Measurements from ENCODE around the gene MTHFD2L. TPM values are rescaled to one million over a fixed set of nuclear protein-coding genes. Genes with fewer than 3 reads are reported as not detected.

The MTHFD2L gene
- polyA plus RNA-seq, 1 donor from 2014 or later = 43.5 TPM

GRCh38 chr4:74152836-74153235 lies 5.1 kb upstream of the MTHFD2L start:
- H3K36me3 ChIP-seq (ENCODE audit: insufficient read depth, low read length) = no peaks in the 10 kb centered on the region
- TF ChIP-seq SMC3 (conservative IDR thresholded peaks at IDR 0.05; ENCODE audit: poor library complexity) (no peak), RAD21 (conservative IDR thresholded peaks at IDR 0.05) (no peak)
- H4K20me1 ChIP-seq (ENCODE audit: insufficient read depth) = no peaks in the 10 kb centered on the region
- H3K9ac ChIP-seq (ENCODE audit: low read length) = no peak overlapping the region
- no peak overlapping the region for H3K4me2 ChIP-seq (ENCODE audit: low read length)
- no peak overlapping the region for H3K27ac ChIP-seq (ENCODE audit: low read length)
- H3K9me2 ChIP-seq (ENCODE audit: insufficient read depth, low read length) = no peaks in the 10 kb centered on the region
- H3K4me3 ChIP-seq (ENCODE audit: low read length) = no peak overlapping the region
- no peaks in the 10 kb centered on the region for H3K27me3 ChIP-seq (ENCODE audit: insufficient read depth, low read depth, low read length)
- no peak overlapping the region for H2AFZ ChIP-seq (ENCODE audit: low read depth, low read length)
- H3F3A ChIP-seq (ENCODE audit: insufficient read depth, low read length, poor library complexity, severe bottlenecking) = no peaks in the 10 kb centered on the region
- no peaks in the 10 kb centered on the region for H3K9me3 ChIP-seq (ENCODE audit: low read length)
- H3K79me2 ChIP-seq (replicated peaks; ENCODE audit: insufficient read depth, low read length) = no peaks in the 10 kb centered on the region

DNA sequence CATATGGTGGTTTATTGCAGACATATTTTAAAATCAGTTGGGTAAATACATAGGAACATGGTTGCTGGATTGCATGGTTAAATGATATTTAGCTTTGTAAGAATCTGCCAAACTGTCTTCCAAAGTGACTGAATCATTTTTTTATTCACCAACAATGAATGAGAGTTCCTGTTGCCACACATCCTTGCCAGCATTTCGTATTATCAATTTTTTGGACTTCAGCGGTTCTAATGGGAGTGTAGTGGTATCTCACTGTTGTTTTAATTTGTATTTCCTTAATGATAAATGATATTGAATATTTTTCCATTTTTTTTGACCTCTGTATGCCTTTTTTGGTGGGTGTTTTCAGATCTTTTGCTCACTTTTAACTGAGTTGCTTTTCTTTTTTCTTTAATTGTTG lies 1.4 kb upstream of the MTHFD2L start:
- Histone ChIP-seq H3K27me3 (ENCODE audit: insufficient read depth, low read depth, low read length) (no peaks in the 10 kb centered on the region), H3K9me2 (ENCODE audit: insufficient read depth, low read length) (no peaks in the 10 kb centered on the region), H3K79me2 (replicated peaks; ENCODE audit: insufficient read depth, low read length) (peaks cover 15% of the 10 kb centered on the region), H3K9ac (ENCODE audit: low read length) (no peak overlapping the region), H3K27ac (ENCODE audit: low read length) (no peak overlapping the region), H3K36me3 (ENCODE audit: insufficient read depth, low read length) (no peaks in the 10 kb centered on the region), H3K4me2 (ENCODE audit: low read length) (no peak overlapping the region), H4K20me1 (ENCODE audit: insufficient read depth) (no peaks in the 10 kb centered on the region), H3K4me3 (ENCODE audit: low read length) (no peak overlapping the region), H3F3A (ENCODE audit: insufficient read depth, low read length, poor library complexity, severe bottlenecking) (no peaks in the 10 kb centered on the region), H2AFZ (ENCODE audit: low read depth, low read length) (no peak overlapping the region), H3K9me3 (ENCODE audit: low read length) (no peaks in the 10 kb centered on the region)
- TF ChIP-seq EP300 (conservative IDR thresholded peaks at IDR 0.05; ENCODE audit: poor library complexity, severe bottlenecking) (no peak), RAD21 (conservative IDR thresholded peaks at IDR 0.05) (no peak), REST (IDR thresholded peaks at IDR 0.05; ENCODE audit: borderline replicate concordance) (no peak), EZH2 (IDR thresholded peaks at IDR 0.05; ENCODE audit: borderline replicate concordance, insufficient read depth, low read length, poor library complexity, severe bottlenecking) (no peak), TAF1 (IDR thresholded peaks at IDR 0.05; ENCODE audit: low read depth) (no peak), MXI1 (conservative IDR thresholded peaks at IDR 0.05; ENCODE audit: poor library complexity, severe bottlenecking) (no peak), SMC3 (conservative IDR thresholded peaks at IDR 0.05; ENCODE audit: poor library complexity) (no peak), POLR2AphosphoS5 (IDR thresholded peaks at IDR 0.05) (no peak)
- TF ChIP-seq, protein P1, sequence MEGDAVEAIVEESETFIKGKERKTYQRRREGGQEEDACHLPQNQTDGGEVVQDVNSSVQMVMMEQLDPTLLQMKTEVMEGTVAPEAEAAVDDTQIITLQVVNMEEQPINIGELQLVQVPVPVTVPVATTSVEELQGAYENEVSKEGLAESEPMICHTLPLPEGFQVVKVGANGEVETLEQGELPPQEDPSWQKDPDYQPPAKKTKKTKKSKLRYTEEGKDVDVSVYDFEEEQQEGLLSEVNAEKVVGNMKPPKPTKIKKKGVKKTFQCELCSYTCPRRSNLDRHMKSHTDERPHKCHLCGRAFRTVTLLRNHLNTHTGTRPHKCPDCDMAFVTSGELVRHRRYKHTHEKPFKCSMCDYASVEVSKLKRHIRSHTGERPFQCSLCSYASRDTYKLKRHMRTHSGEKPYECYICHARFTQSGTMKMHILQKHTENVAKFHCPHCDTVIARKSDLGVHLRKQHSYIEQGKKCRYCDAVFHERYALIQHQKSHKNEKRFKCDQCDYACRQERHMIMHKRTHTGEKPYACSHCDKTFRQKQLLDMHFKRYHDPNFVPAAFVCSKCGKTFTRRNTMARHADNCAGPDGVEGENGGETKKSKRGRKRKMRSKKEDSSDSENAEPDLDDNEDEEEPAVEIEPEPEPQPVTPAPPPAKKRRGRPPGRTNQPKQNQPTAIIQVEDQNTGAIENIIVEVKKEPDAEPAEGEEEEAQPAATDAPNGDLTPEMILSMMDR (IDR thresholded peaks at IDR 0.05; ENCODE audit: poor library complexity, severe bottlenecking) = no peak

DNA sequence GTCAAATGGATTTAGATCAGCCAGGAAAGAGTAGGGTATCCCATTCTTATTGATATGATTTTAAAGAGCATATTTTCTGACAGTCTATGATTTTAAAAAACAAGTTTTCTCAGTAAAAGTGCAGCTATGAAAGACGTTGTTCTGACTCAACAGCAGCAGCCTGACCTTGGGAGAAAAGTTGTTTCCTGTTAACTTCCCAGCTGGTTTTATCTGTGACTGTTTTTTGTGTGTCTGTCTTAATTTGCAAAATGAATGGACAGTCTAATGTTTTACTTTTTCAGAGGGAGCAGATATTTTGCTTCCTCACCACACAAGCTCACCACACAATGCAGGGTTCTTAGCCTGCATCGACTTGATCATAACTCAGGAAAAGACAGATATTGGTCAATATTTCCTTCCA lies 764 bp upstream of the MTHFD2L start:
- Histone ChIP-seq H4K20me1 (ENCODE audit: insufficient read depth) (no peaks in the 10 kb centered on the region), H3K79me2 (replicated peaks; ENCODE audit: insufficient read depth, low read length) (peaks cover 15% of the 10 kb centered on the region), H3K9me3 (ENCODE audit: low read length) (no peaks in the 10 kb centered on the region), H3F3A (ENCODE audit: insufficient read depth, low read length, poor library complexity, severe bottlenecking) (no peaks in the 10 kb centered on the region), H3K4me2 (ENCODE audit: low read length) (peak overlapping the region; percentile 63), H3K4me3 (ENCODE audit: low read length) (peak overlapping the region; percentile 76), H3K27me3 (ENCODE audit: insufficient read depth, low read depth, low read length) (no peaks in the 10 kb centered on the region), H2AFZ (ENCODE audit: low read depth, low read length) (peak overlapping the region; percentile 54), H3K9me2 (ENCODE audit: insufficient read depth, low read length) (no peaks in the 10 kb centered on the region), H3K9ac (ENCODE audit: low read length) (peak overlapping the region; percentile 82), H3K27ac (ENCODE audit: low read length) (peak overlapping the region; percentile 68), H3K36me3 (ENCODE audit: insufficient read depth, low read length) (peaks cover 4% of the 10 kb centered on the region)
- TF ChIP-seq TAF1 (IDR thresholded peaks at IDR 0.05; ENCODE audit: low read depth) = no peak
- TF ChIP-seq POLR2AphosphoS5 (IDR thresholded peaks at IDR 0.05) = no peak
- TF ChIP-seq MXI1 (conservative IDR thresholded peaks at IDR 0.05; ENCODE audit: poor library complexity, severe bottlenecking) = no peak
- TF ChIP-seq, protein P1 (IDR thresholded peaks at IDR 0.05; ENCODE audit: poor library complexity, severe bottlenecking) = no peak
- TF ChIP-seq REST (IDR thresholded peaks at IDR 0.05; ENCODE audit: borderline replicate concordance) = no peak
- no peak for TF ChIP-seq EZH2 (IDR thresholded peaks at IDR 0.05; ENCODE audit: borderline replicate concordance, insufficient read depth, low read length, poor library complexity, severe bottlenecking)
- no peak for TF ChIP-seq RAD21 (conservative IDR thresholded peaks at IDR 0.05)
- TF ChIP-seq SMC3 (conservative IDR thresholded peaks at IDR 0.05; ENCODE audit: poor library complexity) = no peak
- TF ChIP-seq EP300 (conservative IDR thresholded peaks at IDR 0.05; ENCODE audit: poor library complexity, severe bottlenecking) = no peak

Data from neural cell (in vitro differentiated cells).